GM23338 (cell line): ENCODE data around the gene STRN3. TPM values are rescaled to one million over a fixed set of nuclear protein-coding genes. Genes with fewer than 3 reads are reported as not detected.

Experiments
- ATAC-seq: fragments of 200-7000 bp; cut with Tn5 transposase; 3 replicates; pipeline ENCODE4 v1.9.1; 2020
- DNase-seq: peaks from one replicate; pipeline ENCODE4 v3.0.0-alpha.2; 2015; ENCODE audit warnings: low spot score
- H2AFZ ChIP-seq: fragments of 200-600 bp; sonication (generic); 2 replicates; pipeline ENCODE4 v1.8.0; 2016; ENCODE audit warnings: antibody characterized with exemption, mild to moderate bottlenecking, moderate library complexity
- H3F3A ChIP-seq: fragments of 200-600 bp; sonication (generic); replicated peaks from 2 replicates; pipeline ENCODE4 v1.8.0; 2017; ENCODE audit warnings: antibody characterized with exemption, mixed run types, low read depth
- H3K27ac ChIP-seq: fragments of 200-600 bp; sonication (generic); 2 replicates; pipeline ENCODE4 v1.6.1; 2016; ENCODE audit warnings: low read depth
- H3K27me3 ChIP-seq: fragments of 200-600 bp; sonication (generic); 2 replicates; pipeline ENCODE4 v1.8.0; 2016; ENCODE audit warnings: mild to moderate bottlenecking, mixed run types, moderate library complexity; ENCODE audit not compliant: insufficient read depth
- H3K36me3 ChIP-seq: fragments of 200-600 bp; sonication (generic); 2 replicates; pipeline ENCODE4 v1.8.0; 2016; ENCODE audit warnings: mild to moderate bottlenecking; ENCODE audit not compliant: insufficient read depth
- H3K4me1 ChIP-seq: fragments of 200-600 bp; sonication (generic); 2 replicates; pipeline ENCODE4 v1.8.0; 2016; ENCODE audit warnings: mild to moderate bottlenecking, moderate library complexity; ENCODE audit not compliant: insufficient read depth
- H3K4me2 ChIP-seq: fragments of 200-600 bp; sonication (generic); 2 replicates; pipeline ENCODE4 v1.7.1; 2017; ENCODE audit warnings: mixed run types
- H3K4me3 ChIP-seq: fragments of 200-600 bp; sonication (generic); 2 replicates; pipeline ENCODE4 v1.6.1; 2016; ENCODE audit warnings: mixed run types
- H3K79me2 ChIP-seq: fragments of 200-600 bp; sonication (generic); replicated peaks from 2 replicates; pipeline ENCODE4 v1.8.0; 2017; ENCODE audit warnings: mild to moderate bottlenecking; ENCODE audit not compliant: insufficient read depth
- H3K9me2 ChIP-seq: fragments of 200-600 bp; sonication (generic); 2 replicates; pipeline ENCODE4 v1.8.0; 2017; ENCODE audit not compliant: insufficient read depth
- H4K20me1 ChIP-seq: fragments of 200-600 bp; sonication (generic); replicated peaks from 2 replicates; pipeline ENCODE4 v1.8.0; 2017; ENCODE audit warnings: mild to moderate bottlenecking; ENCODE audit not compliant: insufficient read depth
- H3K27ac Mint-ChIP-seq: 2 replicates; pipeline ENCODE4 v1.8.0; 2020; ENCODE audit warnings: inconsistent platforms, mild to moderate bottlenecking, moderate library complexity, mixed read lengths
- H3K27me3 Mint-ChIP-seq: 3 replicates; pipeline ENCODE4 v1.8.0; 2022; ENCODE audit warnings: low read depth, mild to moderate bottlenecking, moderate library complexity, mixed read lengths, inconsistent platforms; ENCODE audit not compliant: insufficient read depth, poor library complexity
- H3K36me3 Mint-ChIP-seq: 3 replicates; pipeline ENCODE4 v1.8.0; 2021; ENCODE audit warnings: low read depth, mild to moderate bottlenecking, inconsistent platforms, moderate library complexity, mixed read lengths
- H3K4me1 Mint-ChIP-seq: 3 replicates; pipeline ENCODE4 v1.8.0; 2020; ENCODE audit warnings: mild to moderate bottlenecking, inconsistent platforms, mixed read lengths
- H3K4me3 Mint-ChIP-seq: 3 replicates; pipeline ENCODE4 v1.8.0; 2021; ENCODE audit warnings: moderate library complexity, mild to moderate bottlenecking, inconsistent platforms, mixed read lengths
- H3K9me3 Mint-ChIP-seq: 3 replicates; pipeline ENCODE4 v1.8.0; 2020; ENCODE audit warnings: moderate library complexity, mild to moderate bottlenecking, inconsistent platforms, mixed read lengths
- CREB1 ChIP-seq: fragments of 250-450 bp; sonication (Bioruptor Pico); IDR thresholded peaks from 2 replicates; pipeline ENCODE4 v1.5.0; 2020; ENCODE audit warnings: low read depth, mild to moderate bottlenecking, moderate library complexity
- ETS1 ChIP-seq: IDR thresholded peaks from 2 replicates; pipeline ENCODE4 v1.6.1; 2016; ENCODE audit warnings: antibody characterized with exemption
- EZH2 ChIP-seq: fragments of 200-600 bp; sonication (generic); IDR thresholded peaks from one replicate; pipeline ENCODE4 v1.8.0; 2017; ENCODE audit warnings: antibody characterized with exemption, mild to moderate bottlenecking, low read depth; ENCODE audit not compliant: unreplicated experiment
- EZH2phosphoT487 ChIP-seq: fragments of 200-600 bp; sonication (generic); IDR thresholded peaks from one replicate; pipeline ENCODE4 v1.8.1; 2018; ENCODE audit warnings: antibody characterized with exemption; ENCODE audit not compliant: unreplicated experiment
- JUNB ChIP-seq: IDR thresholded peaks from one replicate; pipeline ENCODE4 v1.6.1; 2016; ENCODE audit warnings: antibody characterized with exemption; ENCODE audit not compliant: unreplicated experiment
- NANOG ChIP-seq: IDR thresholded peaks from 2 replicates; pipeline ENCODE4 v1.6.1; 2016; ENCODE audit warnings: antibody characterized with exemption, borderline replicate concordance
- POLR2AphosphoS5 ChIP-seq: IDR thresholded peaks from 2 replicates; pipeline ENCODE4 v1.6.1; 2016; ENCODE audit warnings: antibody characterized with exemption, low read depth
- STAT1 ChIP-seq: IDR thresholded peaks from one replicate; pipeline ENCODE4 v1.6.1; 2016; ENCODE audit warnings: antibody characterized with exemption; ENCODE audit not compliant: unreplicated experiment
- ZNF114 ChIP-seq: fragments of 250-450 bp; sonication (Bioruptor Pico); IDR thresholded peaks from 2 replicates; pipeline ENCODE4 v1.5.0; 2020; ENCODE audit warnings: mild to moderate bottlenecking, moderate library complexity
- ZNF331 ChIP-seq: fragments of 250-450 bp; sonication (Bioruptor Pico); IDR thresholded peaks from 2 replicates; pipeline ENCODE4 v1.5.0; 2020; ENCODE audit warnings: low read depth, mild to moderate bottlenecking, moderate library complexity
- polyA plus RNA-seq: library from polyadenylated mRNA; unstranded; fragments of >200 nt; fragmentation: Nextera tagmentation; extraction: Ambion mirVana; gene quantifications from 2 replicates; pipeline ENCODE4 v1.2.1, GENCODE V29; 2016
- total RNA-seq: library from RNA; depleted of rRNA; stranded (reverse); fragments of >200 nt; shearing (Covaris generic); gene quantifications from 2 replicates; pipeline ENCODE4 v1.2.3, GENCODE V29; 2014
- TF ChIP-seq, protein P1 (sequence below): IDR thresholded peaks from one replicate; pipeline ENCODE4 v1.6.1; 2018; ENCODE audit warnings: antibody characterized with exemption; ENCODE audit not compliant: unreplicated experiment
- TF ChIP-seq, protein P2 (sequence below), 2 experiments: fragments of 200-600 bp in 1 of 2; sonication (generic) in 1 of 2; conservative IDR thresholded peaks; 2 replicates each; pipeline versions ENCODE4 v1.5.1 to v1.6.1; 2016 to 2017; ENCODE audit warnings: antibody characterized with exemption in 2 of 2, low read depth in 2 of 2, mild to moderate bottlenecking in 2 of 2, moderate library complexity in 1 of 2
- TF ChIP-seq, protein P3 (sequence below): fragments of 250-450 bp; sonication (Bioruptor Pico); IDR thresholded peaks from 2 replicates; pipeline ENCODE4 v1.5.0; 2020; ENCODE audit warnings: mild to moderate bottlenecking, moderate library complexity

STRN3 gene
- total and polyA plus RNA-seq, 2 experiments from 2014 or later: 35.0 to 40.6 TPM

DNA sequence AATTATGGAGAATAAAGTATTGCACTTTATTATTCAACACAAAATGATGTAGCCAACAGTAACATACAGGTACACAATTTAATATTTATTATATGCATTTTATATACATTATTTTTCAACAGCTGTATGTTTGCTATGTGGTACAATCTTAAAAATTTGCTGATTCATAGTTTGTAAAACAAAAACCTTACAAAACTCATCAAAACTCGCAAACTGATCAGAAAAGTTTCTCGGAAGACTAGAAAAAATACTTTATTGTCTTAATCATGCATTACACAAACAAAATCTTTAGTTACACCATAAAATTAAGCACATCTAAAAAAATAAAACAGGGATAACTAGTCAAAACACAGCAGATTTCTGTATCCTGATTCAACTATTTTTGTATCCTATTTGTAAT lies 132.4 kb downstream of the STRN3 start:
- Histone ChIP-seq H3K36me3 (peaks cover 6% of the 10 kb centered on the region; the same call in 1 of the 2 replicates), H3F3A (no peaks in the 10 kb centered on the region), H3K27me3 (no peaks in the 10 kb centered on the region), H2AFZ (no peak overlapping the region), H4K20me1 (no peaks in the 10 kb centered on the region), H3K79me2 (no peaks in the 10 kb centered on the region), H3K9me2 (no peaks in the 10 kb centered on the region), H3K4me1 (peaks cover 7% of the 10 kb centered on the region; the same call in 1 of the 2 replicates), H3K27ac (no peak overlapping the region), H3K4me2 (no peak overlapping the region), H3K4me3 (no peak overlapping the region)
- no peak overlapping the region for H3K27ac Mint-ChIP-seq
- no peaks in the 10 kb centered on the region for H3K9me3 Mint-ChIP-seq
- H3K36me3 Mint-ChIP-seq: peaks cover 22% of the 10 kb centered on the region
- peaks cover 2% of the 10 kb centered on the region for H3K27me3 Mint-ChIP-seq
- no peak for DNase-seq
- TF ChIP-seq EZH2 (no peak), ZNF114 (no peak), EZH2phosphoT487 (no peak), NANOG (no peak), ETS1 (no peak), POLR2AphosphoS5 (no peak), STAT1 (no peak), JUNB (no peak), ZNF331 (CRISPR knock-in tag) (no peak), CREB1 (CRISPR knock-in tag) (no peak)
- TF ChIP-seq, protein P1, sequence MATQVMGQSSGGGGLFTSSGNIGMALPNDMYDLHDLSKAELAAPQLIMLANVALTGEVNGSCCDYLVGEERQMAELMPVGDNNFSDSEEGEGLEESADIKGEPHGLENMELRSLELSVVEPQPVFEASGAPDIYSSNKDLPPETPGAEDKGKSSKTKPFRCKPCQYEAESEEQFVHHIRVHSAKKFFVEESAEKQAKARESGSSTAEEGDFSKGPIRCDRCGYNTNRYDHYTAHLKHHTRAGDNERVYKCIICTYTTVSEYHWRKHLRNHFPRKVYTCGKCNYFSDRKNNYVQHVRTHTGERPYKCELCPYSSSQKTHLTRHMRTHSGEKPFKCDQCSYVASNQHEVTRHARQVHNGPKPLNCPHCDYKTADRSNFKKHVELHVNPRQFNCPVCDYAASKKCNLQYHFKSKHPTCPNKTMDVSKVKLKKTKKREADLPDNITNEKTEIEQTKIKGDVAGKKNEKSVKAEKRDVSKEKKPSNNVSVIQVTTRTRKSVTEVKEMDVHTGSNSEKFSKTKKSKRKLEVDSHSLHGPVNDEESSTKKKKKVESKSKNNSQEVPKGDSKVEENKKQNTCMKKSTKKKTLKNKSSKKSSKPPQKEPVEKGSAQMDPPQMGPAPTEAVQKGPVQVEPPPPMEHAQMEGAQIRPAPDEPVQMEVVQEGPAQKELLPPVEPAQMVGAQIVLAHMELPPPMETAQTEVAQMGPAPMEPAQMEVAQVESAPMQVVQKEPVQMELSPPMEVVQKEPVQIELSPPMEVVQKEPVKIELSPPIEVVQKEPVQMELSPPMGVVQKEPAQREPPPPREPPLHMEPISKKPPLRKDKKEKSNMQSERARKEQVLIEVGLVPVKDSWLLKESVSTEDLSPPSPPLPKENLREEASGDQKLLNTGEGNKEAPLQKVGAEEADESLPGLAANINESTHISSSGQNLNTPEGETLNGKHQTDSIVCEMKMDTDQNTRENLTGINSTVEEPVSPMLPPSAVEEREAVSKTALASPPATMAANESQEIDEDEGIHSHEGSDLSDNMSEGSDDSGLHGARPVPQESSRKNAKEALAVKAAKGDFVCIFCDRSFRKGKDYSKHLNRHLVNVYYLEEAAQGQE: no peak
- TF ChIP-seq, protein P2, sequence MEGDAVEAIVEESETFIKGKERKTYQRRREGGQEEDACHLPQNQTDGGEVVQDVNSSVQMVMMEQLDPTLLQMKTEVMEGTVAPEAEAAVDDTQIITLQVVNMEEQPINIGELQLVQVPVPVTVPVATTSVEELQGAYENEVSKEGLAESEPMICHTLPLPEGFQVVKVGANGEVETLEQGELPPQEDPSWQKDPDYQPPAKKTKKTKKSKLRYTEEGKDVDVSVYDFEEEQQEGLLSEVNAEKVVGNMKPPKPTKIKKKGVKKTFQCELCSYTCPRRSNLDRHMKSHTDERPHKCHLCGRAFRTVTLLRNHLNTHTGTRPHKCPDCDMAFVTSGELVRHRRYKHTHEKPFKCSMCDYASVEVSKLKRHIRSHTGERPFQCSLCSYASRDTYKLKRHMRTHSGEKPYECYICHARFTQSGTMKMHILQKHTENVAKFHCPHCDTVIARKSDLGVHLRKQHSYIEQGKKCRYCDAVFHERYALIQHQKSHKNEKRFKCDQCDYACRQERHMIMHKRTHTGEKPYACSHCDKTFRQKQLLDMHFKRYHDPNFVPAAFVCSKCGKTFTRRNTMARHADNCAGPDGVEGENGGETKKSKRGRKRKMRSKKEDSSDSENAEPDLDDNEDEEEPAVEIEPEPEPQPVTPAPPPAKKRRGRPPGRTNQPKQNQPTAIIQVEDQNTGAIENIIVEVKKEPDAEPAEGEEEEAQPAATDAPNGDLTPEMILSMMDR (conservative IDR thresholded peaks at IDR 0.05; ENCODE audit: low read depth in 2 of 2): no peak
- TF ChIP-seq, protein P3, sequence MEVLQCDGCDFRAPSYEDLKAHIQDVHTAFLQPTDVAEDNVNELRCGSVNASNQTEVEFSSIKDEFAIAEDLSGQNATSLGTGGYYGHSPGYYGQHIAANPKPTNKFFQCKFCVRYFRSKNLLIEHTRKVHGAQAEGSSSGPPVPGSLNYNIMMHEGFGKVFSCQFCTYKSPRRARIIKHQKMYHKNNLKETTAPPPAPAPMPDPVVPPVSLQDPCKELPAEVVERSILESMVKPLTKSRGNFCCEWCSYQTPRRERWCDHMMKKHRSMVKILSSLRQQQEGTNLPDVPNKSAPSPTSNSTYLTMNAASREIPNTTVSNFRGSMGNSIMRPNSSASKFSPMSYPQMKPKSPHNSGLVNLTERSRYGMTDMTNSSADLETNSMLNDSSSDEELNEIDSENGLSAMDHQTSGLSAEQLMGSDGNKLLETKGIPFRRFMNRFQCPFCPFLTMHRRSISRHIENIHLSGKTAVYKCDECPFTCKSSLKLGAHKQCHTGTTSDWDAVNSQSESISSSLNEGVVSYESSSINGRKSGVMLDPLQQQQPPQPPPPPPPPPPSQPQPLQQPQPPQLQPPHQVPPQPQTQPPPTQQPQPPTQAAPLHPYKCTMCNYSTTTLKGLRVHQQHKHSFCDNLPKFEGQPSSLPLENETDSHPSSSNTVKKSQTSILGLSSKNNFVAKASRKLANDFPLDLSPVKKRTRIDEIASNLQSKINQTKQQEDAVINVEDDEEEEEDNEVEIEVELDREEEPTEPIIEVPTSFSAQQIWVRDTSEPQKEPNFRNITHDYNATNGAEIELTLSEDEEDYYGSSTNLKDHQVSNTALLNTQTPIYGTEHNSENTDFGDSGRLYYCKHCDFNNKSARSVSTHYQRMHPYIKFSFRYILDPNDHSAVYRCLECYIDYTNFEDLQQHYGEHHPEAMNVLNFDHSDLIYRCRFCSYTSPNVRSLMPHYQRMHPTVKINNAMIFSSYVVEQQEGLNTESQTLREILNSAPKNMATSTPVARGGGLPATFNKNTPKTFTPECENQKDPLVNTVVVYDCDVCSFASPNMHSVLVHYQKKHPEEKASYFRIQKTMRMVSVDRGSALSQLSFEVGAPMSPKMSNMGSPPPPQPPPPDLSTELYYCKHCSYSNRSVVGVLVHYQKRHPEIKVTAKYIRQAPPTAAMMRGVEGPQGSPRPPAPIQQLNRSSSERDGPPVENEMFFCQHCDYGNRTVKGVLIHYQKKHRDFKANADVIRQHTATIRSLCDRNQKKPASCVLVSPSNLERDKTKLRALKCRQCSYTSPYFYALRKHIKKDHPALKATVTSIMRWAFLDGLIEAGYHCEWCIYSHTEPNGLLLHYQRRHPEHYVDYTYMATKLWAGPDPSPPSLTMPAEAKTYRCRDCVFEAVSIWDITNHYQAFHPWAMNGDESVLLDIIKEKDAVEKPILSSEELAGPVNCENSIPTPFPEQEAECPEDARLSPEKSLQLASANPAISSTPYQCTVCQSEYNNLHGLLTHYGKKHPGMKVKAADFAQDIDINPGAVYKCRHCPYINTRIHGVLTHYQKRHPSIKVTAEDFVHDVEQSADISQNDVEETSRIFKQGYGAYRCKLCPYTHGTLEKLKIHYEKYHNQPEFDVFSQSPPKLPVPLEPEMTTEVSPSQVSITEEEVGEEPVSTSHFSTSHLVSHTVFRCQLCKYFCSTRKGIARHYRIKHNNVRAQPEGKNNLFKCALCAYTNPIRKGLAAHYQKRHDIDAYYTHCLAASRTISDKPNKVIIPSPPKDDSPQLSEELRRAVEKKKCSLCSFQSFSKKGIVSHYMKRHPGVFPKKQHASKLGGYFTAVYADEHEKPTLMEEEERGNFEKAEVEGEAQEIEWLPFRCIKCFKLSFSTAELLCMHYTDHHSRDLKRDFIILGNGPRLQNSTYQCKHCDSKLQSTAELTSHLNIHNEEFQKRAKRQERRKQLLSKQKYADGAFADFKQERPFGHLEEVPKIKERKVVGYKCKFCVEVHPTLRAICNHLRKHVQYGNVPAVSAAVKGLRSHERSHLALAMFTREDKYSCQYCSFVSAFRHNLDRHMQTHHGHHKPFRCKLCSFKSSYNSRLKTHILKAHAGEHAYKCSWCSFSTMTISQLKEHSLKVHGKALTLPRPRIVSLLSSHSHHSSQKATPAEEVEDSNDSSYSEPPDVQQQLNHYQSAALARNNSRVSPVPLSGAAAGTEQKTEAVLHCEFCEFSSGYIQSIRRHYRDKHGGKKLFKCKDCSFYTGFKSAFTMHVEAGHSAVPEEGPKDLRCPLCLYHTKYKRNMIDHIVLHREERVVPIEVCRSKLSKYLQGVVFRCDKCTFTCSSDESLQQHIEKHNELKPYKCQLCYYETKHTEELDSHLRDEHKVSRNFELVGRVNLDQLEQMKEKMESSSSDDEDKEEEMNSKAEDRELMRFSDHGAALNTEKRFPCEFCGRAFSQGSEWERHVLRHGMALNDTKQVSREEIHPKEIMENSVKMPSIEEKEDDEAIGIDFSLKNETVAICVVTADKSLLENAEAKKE (CRISPR knock-in tag): no peak
- no peak overlapping the region for H3K4me3 Mint-ChIP-seq
- H3K4me1 Mint-ChIP-seq: peaks cover 7% of the 10 kb centered on the region; the same call in 2 of the 3 replicates
- no peak for ATAC-seq
